Stimulated activated memory B cell treated with anti-CD40 and anti-IgM and Interleukin-4, amounts not matched to agents 10 μg/mL and 1 μg/mL and 100 μg/mL, for 72 hours (primary cell): Measurements from ENCODE around the gene STPG2.
A peak's percentile ranks its signal among the peaks of the same experiment; 100 is the strongest.

ENCODE experiments used
- ATAC-seq: fragments of 150-1000 bp; cut with Tn5 transposase; 2 replicates; pipeline ENCODE4 v1.10.0; 2021
- H3K27ac Mint-ChIP-seq: one replicate; pipeline ENCODE4 v1.8.0; 2022; ENCODE audit warnings: mild to moderate bottlenecking, mixed read lengths
- H3K27me3 Mint-ChIP-seq: one replicate; pipeline ENCODE4 v1.8.0; 2022; ENCODE audit warnings: mixed read lengths
- H3K36me3 Mint-ChIP-seq: one replicate; pipeline ENCODE4 v1.8.0; 2022; ENCODE audit warnings: mixed read lengths
- H3K4me1 Mint-ChIP-seq: one replicate; pipeline ENCODE4 v1.8.0; 2022; ENCODE audit warnings: mixed read lengths
- H3K4me3 Mint-ChIP-seq: one replicate; pipeline ENCODE4 v1.8.0; 2022; ENCODE audit warnings: mild to moderate bottlenecking, moderate library complexity, mixed read lengths
- H3K9me3 Mint-ChIP-seq: one replicate; pipeline ENCODE4 v1.8.0; 2022; ENCODE audit warnings: mixed read lengths

STPG2 gene

GRCh38 chr4:98006814-98007412 lies 136.4 kb downstream of the STPG2 start:
- peak; percentile 41 for ATAC-seq
- Mint-ChIP-seq H3K4me3 (no peak overlapping the region), H3K9me3 (peaks cover 22% of the 10 kb centered on the region), H3K27me3 (no peaks in the 10 kb centered on the region), H3K4me1 (no peaks in the 10 kb centered on the region), H3K27ac (no peak overlapping the region), H3K36me3 (no peaks in the 10 kb centered on the region)

- ATAC-seq: no peak
- Mint-ChIP-seq H3K36me3 (no peaks in the 10 kb centered on the region), H3K4me3 (no peak overlapping the region), H3K27ac (no peak overlapping the region), H3K27me3 (no peaks in the 10 kb centered on the region), H3K9me3 (peaks cover 21% of the 10 kb centered on the region), H3K4me1 (no peaks in the 10 kb centered on the region)
Observed at GRCh38 chr4:98006060-98006459, 137.2 kb downstream of the STPG2 start.

- no peaks in the 10 kb centered on the region for H3K27me3 Mint-ChIP-seq
- ATAC-seq: no peak
Observed at GRCh38 chr4:98000940-98001339, 142.3 kb downstream of the STPG2 start.

GRCh38 chr4:97998203-97998602 lies 145.1 kb downstream of the STPG2 start:
- Mint-ChIP-seq H3K36me3 (no peaks in the 10 kb centered on the region), H3K4me1 (no peaks in the 10 kb centered on the region), H3K27me3 (no peaks in the 10 kb centered on the region), H3K9me3 (peaks cover 17% of the 10 kb centered on the region), H3K27ac (no peak overlapping the region), H3K4me3 (no peak overlapping the region)
- no peak for ATAC-seq

More at GRCh38 chr4:98000940-98001339, 142.3 kb downstream of the STPG2 start:
- H3K4me1 Mint-ChIP-seq: no peaks in the 10 kb centered on the region
- H3K4me3 Mint-ChIP-seq: no peak overlapping the region
- H3K9me3 Mint-ChIP-seq: peaks cover 5% of the 10 kb centered on the region
- H3K36me3 Mint-ChIP-seq: no peaks in the 10 kb centered on the region
- no peak overlapping the region for H3K27ac Mint-ChIP-seq

- Mint-ChIP-seq H3K27me3 (no peaks in the 10 kb centered on the region), H3K27ac (no peak overlapping the region), H3K4me3 (no peak overlapping the region), H3K4me1 (no peaks in the 10 kb centered on the region), H3K36me3 (no peaks in the 10 kb centered on the region), H3K9me3 (peaks cover 24% of the 10 kb centered on the region)
- no peak for ATAC-seq
Observed at GRCh38 chr4:97994765-97995465, 148.4 kb downstream of the STPG2 start.

GRCh38 chr4:97990409-97990808 lies 152.9 kb downstream of the STPG2 start:
- Mint-ChIP-seq H3K36me3 (no peaks in the 10 kb centered on the region), H3K27ac (no peak overlapping the region), H3K27me3 (no peaks in the 10 kb centered on the region), H3K4me1 (no peaks in the 10 kb centered on the region), H3K9me3 (peaks cover 17% of the 10 kb centered on the region), H3K4me3 (no peak overlapping the region)
- ATAC-seq: no peak

- H3K4me1 Mint-ChIP-seq: no peaks in the 10 kb centered on the region
- H3K27ac Mint-ChIP-seq: no peak overlapping the region
- peaks cover 3% of the 10 kb centered on the region for H3K9me3 Mint-ChIP-seq
- no peaks in the 10 kb centered on the region for H3K36me3 Mint-ChIP-seq
- H3K4me3 Mint-ChIP-seq: no peak overlapping the region
- ATAC-seq: no peak
- no peaks in the 10 kb centered on the region for H3K27me3 Mint-ChIP-seq
Observed at GRCh38 chr4:97987019-97987648, 156.1 kb downstream of the STPG2 start.

- Mint-ChIP-seq H3K4me3 (no peak overlapping the region), H3K9me3 (no peaks in the 10 kb centered on the region), H3K36me3 (no peaks in the 10 kb centered on the region), H3K4me1 (no peaks in the 10 kb centered on the region), H3K27me3 (no peaks in the 10 kb centered on the region), H3K27ac (no peak overlapping the region)
- ATAC-seq: no peak
Observed at GRCh38 chr4:97984545-97985131, 158.6 kb downstream of the STPG2 start.

- Mint-ChIP-seq H3K9me3 (peaks cover 7% of the 10 kb centered on the region), H3K36me3 (no peaks in the 10 kb centered on the region), H3K27ac (no peak overlapping the region), H3K4me3 (no peak overlapping the region), H3K27me3 (no peaks in the 10 kb centered on the region), H3K4me1 (no peaks in the 10 kb centered on the region)
- ATAC-seq: peak; percentile 61
Observed at GRCh38 chr4:97978791-97979488, 164.3 kb downstream of the STPG2 start.

GRCh38 chr4:97953171-97953941 lies 189.9 kb downstream of the STPG2 start:
- no peak for ATAC-seq
- Mint-ChIP-seq H3K27ac (no peak overlapping the region), H3K36me3 (no peaks in the 10 kb centered on the region), H3K4me1 (no peaks in the 10 kb centered on the region), H3K4me3 (no peak overlapping the region), H3K9me3 (peaks cover under 1% of the 10 kb centered on the region), H3K27me3 (peaks cover 11% of the 10 kb centered on the region)

GRCh38 chr4:97952763-97953162 lies 190.5 kb downstream of the STPG2 start:
- no peak overlapping the region for H3K4me3 Mint-ChIP-seq
- ATAC-seq: no peak
- H3K27me3 Mint-ChIP-seq: peaks cover 11% of the 10 kb centered on the region
- H3K4me1 Mint-ChIP-seq: no peaks in the 10 kb centered on the region
- H3K9me3 Mint-ChIP-seq: peaks cover 4% of the 10 kb centered on the region
- no peak overlapping the region for H3K27ac Mint-ChIP-seq
- no peaks in the 10 kb centered on the region for H3K36me3 Mint-ChIP-seq

- ATAC-seq: no peak
Observed at GRCh38 chr4:97950836-97951235, 192.4 kb downstream of the STPG2 start.

GRCh38 chr4:97942951-97943350 lies 200.3 kb downstream of the STPG2 start:
- H3K27me3 Mint-ChIP-seq: no peaks in the 10 kb centered on the region
- H3K9me3 Mint-ChIP-seq: peaks cover 16% of the 10 kb centered on the region

More at GRCh38 chr4:97950836-97951235, 192.4 kb downstream of the STPG2 start:
- Mint-ChIP-seq H3K27ac (no peak overlapping the region), H3K27me3 (peaks cover 11% of the 10 kb centered on the region), H3K4me1 (no peaks in the 10 kb centered on the region), H3K4me3 (no peak overlapping the region), H3K36me3 (no peaks in the 10 kb centered on the region), H3K9me3 (peaks cover 4% of the 10 kb centered on the region)

GRCh38 chr4:97942137-97942536 lies 201.1 kb downstream of the STPG2 start:
- ATAC-seq: no peak
- no peaks in the 10 kb centered on the region for H3K36me3 Mint-ChIP-seq
- peaks cover 21% of the 10 kb centered on the region for H3K9me3 Mint-ChIP-seq
- H3K27me3 Mint-ChIP-seq: no peaks in the 10 kb centered on the region
- no peak overlapping the region for H3K27ac Mint-ChIP-seq
- no peak overlapping the region for H3K4me3 Mint-ChIP-seq
- no peaks in the 10 kb centered on the region for H3K4me1 Mint-ChIP-seq

More at GRCh38 chr4:97942951-97943350, 200.3 kb downstream of the STPG2 start:
- Mint-ChIP-seq H3K4me1 (no peaks in the 10 kb centered on the region), H3K36me3 (no peaks in the 10 kb centered on the region), H3K4me3 (no peak overlapping the region), H3K27ac (no peak overlapping the region)
- no peak for ATAC-seq
